OCI-LY1 (cell line): ENCODE data around the gene INS.

ENCODE experiments used
- H2AFZ ChIP-seq: fragments of 200-600 bp; sonication (generic), shearing (Covaris generic); 2 replicates; pipeline ENCODE4 v1.6.0; 2014; ENCODE audit warnings: antibody characterized with exemption, mild to moderate bottlenecking, low read length
- H3F3A ChIP-seq: fragments of 200-600 bp; sonication (generic), shearing (Covaris generic); 2 replicates; pipeline ENCODE4 v1.6.0; 2014; ENCODE audit warnings: mild to moderate bottlenecking, antibody characterized with exemption, low read length, moderate library complexity; ENCODE audit not compliant: insufficient read depth
- H3K27ac ChIP-seq: fragments of 200-600 bp; sonication (generic); 2 replicates; pipeline ENCODE4 v1.5.1; 2014; ENCODE audit warnings: low read length, mixed run types, mild to moderate bottlenecking, low read depth; ENCODE audit not compliant: poor library complexity, severe bottlenecking
- H3K27me3 ChIP-seq: fragments of 200-600 bp; sonication (generic); 2 replicates; pipeline ENCODE4 v1.6.0; 2014; ENCODE audit warnings: antibody characterized with exemption, mild to moderate bottlenecking, low read length, moderate library complexity; ENCODE audit not compliant: insufficient read depth
- H3K36me3 ChIP-seq: fragments of 200-600 bp; sonication (generic); 2 replicates; pipeline ENCODE4 v1.6.1; 2014; ENCODE audit warnings: mild to moderate bottlenecking, antibody characterized with exemption, low read length, moderate library complexity, mixed read lengths; ENCODE audit not compliant: insufficient read depth
- H3K4me1 ChIP-seq: fragments of 200-600 bp; sonication (generic); 2 replicates; pipeline ENCODE4 v1.5.1; 2014; ENCODE audit warnings: mild to moderate bottlenecking, low read length, moderate library complexity; ENCODE audit not compliant: insufficient read depth, severe bottlenecking
- H3K4me2 ChIP-seq: fragments of 200-600 bp; sonication (generic), shearing (Covaris generic); 2 replicates; pipeline ENCODE4 v1.6.1; 2014; ENCODE audit warnings: low read length
- H3K4me3 ChIP-seq: fragments of 200-600 bp; sonication (generic); 2 replicates; pipeline ENCODE4 v1.5.1; 2014; ENCODE audit warnings: low read length, low read depth, mild to moderate bottlenecking, mixed read lengths; ENCODE audit not compliant: poor library complexity, severe bottlenecking
- H3K79me2 ChIP-seq: fragments of 200-600 bp; shearing (Covaris generic); 2 replicates; pipeline ENCODE4 v1.6.1; 2016; ENCODE audit warnings: mixed run types, low read length, mixed read lengths; ENCODE audit not compliant: insufficient read depth
- H3K9ac ChIP-seq: fragments of 200-600 bp; sonication (generic), shearing (Covaris generic); 2 replicates; pipeline ENCODE4 v1.6.1; 2014; ENCODE audit warnings: mild to moderate bottlenecking, low read length, mixed read lengths
- H3K9me2 ChIP-seq: fragments of 200-600 bp; sonication (generic), shearing (Covaris generic); 2 replicates; pipeline ENCODE4 v1.6.1; 2014; ENCODE audit warnings: low read depth, mild to moderate bottlenecking, low read length, mixed read lengths
- H3K9me3 ChIP-seq: fragments of 200-600 bp; shearing (Covaris generic); 2 replicates; pipeline ENCODE4 v1.6.1; 2014; ENCODE audit warnings: low read length, mixed read lengths
- H4K20me1 ChIP-seq: fragments of 200-600 bp; sonication (generic), shearing (Covaris generic); 2 replicates; pipeline ENCODE4 v1.6.0; 2016; ENCODE audit warnings: mild to moderate bottlenecking, low read length; ENCODE audit not compliant: insufficient read depth
- CTCF ChIP-seq: fragments of 200-600 bp; sonication (generic), shearing (Covaris generic); IDR thresholded peaks from 2 replicates; pipeline ENCODE4 v1.5.1; 2017; ENCODE audit warnings: mild to moderate bottlenecking, antibody characterized with exemption, low read length, moderate library complexity, mixed read lengths
- EZH2 ChIP-seq: fragments of 200-600 bp; sonication (generic), shearing (Covaris generic); IDR thresholded peaks from 2 replicates; pipeline ENCODE4 v1.8.0; 2017; ENCODE audit warnings: borderline replicate concordance, mixed run types, mild to moderate bottlenecking, antibody characterized with exemption, low read length, moderate library complexity, mixed read lengths

The INS gene

GRCh38 chr11:2176389-2176900 lies 15.4 kb upstream of the INS start:
- Histone ChIP-seq H3K4me2 (no peak overlapping the region), H3K36me3 (no peaks in the 10 kb centered on the region), H3K27ac (no peak overlapping the region), H3K9me2 (no peaks in the 10 kb centered on the region), H3K9me3 (no peaks in the 10 kb centered on the region), H3K4me1 (no peaks in the 10 kb centered on the region), H3K4me3 (no peak overlapping the region), H4K20me1 (no peaks in the 10 kb centered on the region), H3F3A (no peaks in the 10 kb centered on the region), H2AFZ (no peak overlapping the region), H3K27me3 (peaks cover 8% of the 10 kb centered on the region; the same call in 1 of the 2 replicates), H3K9ac (no peak overlapping the region), H3K79me2 (no peaks in the 10 kb centered on the region)
- TF ChIP-seq EZH2 (no peak), CTCF (no peak)

GRCh38 chr11:2175659-2176058 lies 14.7 kb upstream of the INS start:
- Histone ChIP-seq H3K27ac (no peak overlapping the region), H3K27me3 (peaks cover 8% of the 10 kb centered on the region; the same call in 1 of the 2 replicates), H4K20me1 (no peaks in the 10 kb centered on the region)

GRCh38 chr11:2174361-2174760 lies 13.4 kb upstream of the INS start:
- Histone ChIP-seq H3K27ac (no peak overlapping the region), H2AFZ (no peak overlapping the region), H3K9ac (no peak overlapping the region), H3K9me3 (no peaks in the 10 kb centered on the region), H3K4me3 (no peak overlapping the region), H3F3A (no peaks in the 10 kb centered on the region), H3K4me1 (no peaks in the 10 kb centered on the region), H3K36me3 (no peaks in the 10 kb centered on the region), H3K79me2 (no peaks in the 10 kb centered on the region), H3K9me2 (no peaks in the 10 kb centered on the region), H4K20me1 (no peaks in the 10 kb centered on the region), H3K27me3 (peaks cover 8% of the 10 kb centered on the region; the same call in 1 of the 2 replicates), H3K4me2 (no peak overlapping the region)
- TF ChIP-seq EZH2 = no peak
- no peak for TF ChIP-seq CTCF

More at GRCh38 chr11:2175659-2176058, 14.7 kb upstream of the INS start:
- Histone ChIP-seq H2AFZ (no peak overlapping the region), H3F3A (no peaks in the 10 kb centered on the region), H3K4me1 (no peaks in the 10 kb centered on the region), H3K79me2 (no peaks in the 10 kb centered on the region), H3K9me3 (no peaks in the 10 kb centered on the region), H3K4me2 (no peak overlapping the region), H3K36me3 (no peaks in the 10 kb centered on the region), H3K9ac (no peak overlapping the region), H3K9me2 (no peaks in the 10 kb centered on the region), H3K4me3 (no peak overlapping the region)
- no peak for TF ChIP-seq EZH2
- TF ChIP-seq CTCF = no peak
